GM18951 (cell line): ENCODE measurements around the gene MESD.

Experiments
- POLR2A ChIP-seq: IDR thresholded peaks from 4 replicates; pipeline ENCODE4 v1.6.1; 2011; ENCODE audit warnings: mild to moderate bottlenecking; ENCODE audit not compliant: insufficient read length, insufficient read depth; ENCODE audit errors: extremely low read depth
- in situ Hi-C: fragments of 300-500 bp; cut with MboI; formaldehyde crosslinking; loops from one replicate; pipeline ENCODE4 v1.12.0; 2022; ENCODE audit warnings: low sequenced_read_pairs, mixed read lengths, inconsistent platforms; ENCODE audit not compliant: unreplicated experiment

MESD gene

DNA sequence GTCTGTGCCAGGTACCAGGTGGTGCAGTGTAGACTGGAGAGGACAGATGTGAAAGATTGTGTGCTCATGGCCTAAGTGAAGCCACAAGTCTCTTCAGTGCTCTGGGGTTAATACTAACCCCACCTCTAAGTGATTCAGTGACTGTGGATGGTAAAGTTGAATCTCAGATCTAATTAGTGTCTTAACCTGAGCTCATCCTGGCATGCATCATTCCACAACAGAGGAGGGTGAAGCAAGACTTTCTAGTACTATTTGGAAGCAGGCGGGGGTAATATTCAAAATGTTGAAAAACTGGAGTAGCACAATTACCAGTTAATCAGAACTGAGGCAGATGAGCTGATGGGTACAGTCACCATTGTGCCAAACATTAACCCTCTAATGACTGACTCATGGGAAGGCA, 2.8 kb upstream of the MESD start:
- in situ Hi-C loops, result no loop called here
- no peak for TF ChIP-seq POLR2A

DNA sequence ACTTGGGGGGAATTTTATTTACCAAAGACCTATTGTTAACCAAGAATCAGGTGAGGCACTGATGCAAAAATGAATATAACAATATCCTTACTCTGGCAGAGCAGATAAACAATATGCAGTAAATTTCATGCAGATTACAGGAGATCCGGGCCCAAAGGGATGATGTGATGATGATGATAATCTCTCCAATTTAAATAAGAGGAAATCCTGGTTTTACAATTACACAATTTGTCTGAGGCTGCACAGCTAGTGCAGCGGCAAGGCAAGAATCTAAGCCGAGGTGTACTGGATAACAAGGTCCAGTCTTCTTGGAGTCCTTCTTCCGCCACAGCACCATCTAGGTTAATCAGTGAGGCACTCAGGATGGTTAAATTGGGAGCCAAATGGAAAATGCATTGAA, 2.4 kb upstream of the MESD start:
- in situ Hi-C loops, result no loop called here
- TF ChIP-seq POLR2A, result no peak

- in situ Hi-C loops, result no loop called here
- no peak for TF ChIP-seq POLR2A
Measured at GRCh38 chr15:80991421-80991820, 1.8 kb upstream of the MESD start.

- no peak for TF ChIP-seq POLR2A
- in situ Hi-C loops, result no loop called here
Measured at GRCh38 chr15:80990955-80991354, 1.3 kb upstream of the MESD start.

DNA sequence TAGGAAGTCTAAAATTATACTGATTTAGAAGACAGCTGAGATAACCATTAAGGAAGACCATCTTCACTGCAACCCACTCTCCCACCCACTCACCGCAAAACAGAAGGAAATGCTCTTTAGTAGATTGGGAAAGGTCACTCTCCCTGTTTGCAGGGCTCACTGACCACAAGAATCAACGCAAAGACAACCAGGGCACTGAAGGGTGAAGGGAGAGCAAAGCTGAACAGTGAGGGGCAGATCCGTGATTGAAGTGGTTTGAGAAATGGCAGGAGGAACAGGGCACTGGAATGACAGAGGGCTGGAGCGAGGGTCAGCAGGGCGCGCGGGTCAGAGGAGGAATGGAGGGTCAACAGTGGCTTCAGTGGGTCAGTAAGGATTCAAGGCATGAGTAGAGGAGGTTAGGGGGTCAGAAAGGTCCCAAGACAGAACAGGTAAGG, 520 bp downstream of the MESD start:
- TF ChIP-seq POLR2A, result no peak
- in situ Hi-C loops, result no loop called here

GRCh38 chr15:80988148-80988796, 1.3 kb downstream of the MESD start:
- in situ Hi-C loops, result no loop called here
- no peak for TF ChIP-seq POLR2A

DNA sequence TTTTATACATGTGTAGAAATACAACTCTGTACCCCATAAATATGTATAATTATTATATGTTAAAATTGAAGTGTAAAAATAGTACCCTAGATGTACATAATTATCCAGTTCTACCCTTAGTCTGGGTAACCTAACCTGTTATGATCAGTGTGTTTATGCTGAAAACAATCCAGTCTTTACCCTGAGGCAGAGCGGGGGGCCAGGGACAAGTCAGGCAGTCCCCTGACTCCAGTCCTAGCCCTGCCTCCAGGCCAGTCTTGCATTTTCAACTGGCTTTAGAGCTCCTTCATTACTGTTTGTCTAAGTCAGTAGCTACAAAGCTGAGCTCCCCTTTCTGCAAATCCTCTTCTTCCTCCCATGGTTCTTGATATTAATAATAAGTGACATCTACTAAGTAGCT, 3.1 kb downstream of the MESD start:
- in situ Hi-C loops, result no loop called here
- TF ChIP-seq POLR2A, result no peak

DNA sequence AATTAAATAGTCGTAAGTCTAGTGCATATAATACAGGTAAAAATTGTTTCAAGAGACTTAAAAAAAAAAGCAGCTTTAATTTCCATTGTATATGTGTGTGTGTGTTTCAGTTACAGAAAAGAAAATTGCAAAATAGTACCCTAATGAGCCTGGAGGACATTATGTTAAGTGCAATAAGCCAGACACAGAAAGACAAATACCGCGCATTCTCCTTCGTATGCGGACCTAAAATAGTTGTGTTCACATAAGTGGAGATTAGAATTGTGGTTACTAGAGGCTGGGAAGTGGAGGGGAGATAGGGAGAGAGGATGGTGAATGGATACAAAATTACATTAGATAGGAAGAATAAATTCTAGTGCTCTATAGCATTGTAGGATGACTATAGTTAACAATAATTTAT, 3.6 kb downstream of the MESD start:
- no peak for TF ChIP-seq POLR2A
- in situ Hi-C loops, result no loop called here

DNA sequence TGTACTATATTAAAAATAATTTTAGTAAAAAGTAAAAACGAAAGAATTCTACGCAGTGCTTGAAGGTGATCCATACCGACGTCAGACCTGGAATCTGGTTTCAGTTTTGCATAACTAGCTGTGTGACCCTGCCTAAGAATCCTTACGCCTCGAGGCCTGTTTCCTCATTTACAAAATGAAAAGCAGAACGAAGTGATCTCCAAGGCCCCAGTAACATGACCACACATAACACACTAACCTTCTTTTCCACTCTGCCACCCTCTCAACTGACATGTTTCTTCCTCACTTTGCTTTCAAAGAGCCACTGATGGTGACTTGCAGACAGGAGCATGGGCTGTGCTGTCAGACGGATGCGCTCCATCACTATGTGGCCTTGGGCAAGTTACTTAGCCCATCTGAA, 4.8 kb downstream of the MESD start:
- TF ChIP-seq POLR2A, result no peak
- in situ Hi-C loops, result no loop called here

- in situ Hi-C loops, result no loop called here
- TF ChIP-seq POLR2A, result no peak
Measured at GRCh38 chr15:80982839-80983238, 6.8 kb downstream of the MESD start.

DNA sequence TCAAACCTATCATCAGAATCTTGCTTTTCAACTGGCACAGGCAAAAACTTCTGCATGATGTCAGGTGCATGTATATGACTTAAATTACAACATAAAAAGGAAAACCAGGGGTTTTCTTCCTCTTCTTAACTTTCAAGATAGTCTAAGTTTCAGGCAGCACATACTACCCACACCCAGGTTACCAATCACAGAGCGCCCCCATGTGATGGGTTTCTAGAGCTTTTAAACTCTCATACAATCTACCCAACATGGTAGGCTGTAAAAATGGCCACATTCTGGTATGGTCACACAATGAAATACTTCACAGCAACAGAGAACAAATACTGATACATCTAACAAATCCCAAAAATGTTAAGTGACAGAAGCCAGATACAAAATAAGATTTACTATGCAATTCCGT, 7.4 kb downstream of the MESD start:
- in situ Hi-C loops, result no loop called here
- no peak for TF ChIP-seq POLR2A

- TF ChIP-seq POLR2A, result no peak
- in situ Hi-C loops, result loop anchor here (10.0 kb wide), 1 partner anchor 525 kb away; no protein-coding TSS in a partner anchor
Measured at GRCh38 chr15:80979538-80980200, 9.9 kb downstream of the MESD start.

DNA sequence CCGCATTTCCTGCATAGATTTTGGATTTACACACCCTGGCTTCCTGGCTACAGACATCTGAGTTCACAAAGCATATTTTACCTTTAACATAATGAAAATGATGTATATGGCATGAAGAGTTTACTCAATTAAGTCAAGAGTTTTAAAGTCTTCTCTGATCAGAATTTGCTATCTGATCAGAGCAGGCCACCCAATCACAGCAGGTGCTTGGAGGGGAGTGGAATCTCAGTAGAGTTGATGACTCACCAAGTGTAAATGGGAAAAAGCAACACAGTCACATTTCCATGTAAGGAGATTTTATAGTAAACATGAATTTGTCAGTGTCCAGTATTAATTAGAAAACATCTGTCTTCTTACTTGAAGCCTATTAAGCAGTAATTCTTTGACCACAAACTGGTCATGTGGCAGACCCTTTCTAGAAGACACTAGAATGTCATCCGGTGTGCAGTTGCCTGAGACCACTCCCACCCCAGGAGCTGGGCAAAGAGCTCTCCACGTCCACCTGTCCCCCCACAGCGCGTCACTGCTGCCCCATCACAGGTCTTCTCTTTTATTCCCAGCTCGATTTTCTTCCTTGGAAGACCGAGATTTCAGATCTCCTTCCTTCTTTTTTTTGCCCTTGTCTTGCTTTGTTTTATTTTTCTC, 10.8 kb downstream of the MESD start:
- in situ Hi-C loops, result loop anchor here (10.0 kb wide), 1 partner anchor 524 kb away; no protein-coding TSS in a partner anchor
- no peak for TF ChIP-seq POLR2A

- no peak for TF ChIP-seq POLR2A
- in situ Hi-C loops, result loop anchor here (10.0 kb wide), 1 partner anchor 523 kb away; no protein-coding TSS in a partner anchor
Measured at GRCh38 chr15:80977627-80978036, 12.0 kb downstream of the MESD start.
